Vagina (tissue), 2 donors: ENCODE data around the gene S100P.

Experiments used
- POLR2A ChIP-seq, 2 donors: fragments of 450-650 bp; IDR thresholded peaks; one replicate each; pipeline ENCODE4 v1.6.1; 2017; ENCODE audit warnings: antibody characterized with exemption in 2 of 2, mild to moderate bottlenecking in 2 of 2, moderate library complexity in 2 of 2
- POLR2AphosphoS5 ChIP-seq, 2 donors: sonication (generic); formaldehyde crosslinking; IDR thresholded peaks; one replicate each; pipeline ENCODE4 v1.9.0; 2017; ENCODE audit warnings: antibody characterized with exemption in 2 of 2, mild to moderate bottlenecking in 2 of 2, low read depth in 1 of 2; ENCODE audit not compliant: insufficient read depth in 1 of 2
- TF ChIP-seq, protein P1 (sequence below), 3 experiments: fragments of 450-650 bp in 2 of 3; fragments of 200-600 bp in 1 of 3; sonication (generic) in 1 of 3; IDR thresholded peaks; one replicate each; pipeline ENCODE4 v1.5.1; 2017 to 2019; ENCODE audit warnings: antibody characterized with exemption in 3 of 3, mild to moderate bottlenecking in 2 of 3, moderate library complexity in 2 of 3

DNA sequence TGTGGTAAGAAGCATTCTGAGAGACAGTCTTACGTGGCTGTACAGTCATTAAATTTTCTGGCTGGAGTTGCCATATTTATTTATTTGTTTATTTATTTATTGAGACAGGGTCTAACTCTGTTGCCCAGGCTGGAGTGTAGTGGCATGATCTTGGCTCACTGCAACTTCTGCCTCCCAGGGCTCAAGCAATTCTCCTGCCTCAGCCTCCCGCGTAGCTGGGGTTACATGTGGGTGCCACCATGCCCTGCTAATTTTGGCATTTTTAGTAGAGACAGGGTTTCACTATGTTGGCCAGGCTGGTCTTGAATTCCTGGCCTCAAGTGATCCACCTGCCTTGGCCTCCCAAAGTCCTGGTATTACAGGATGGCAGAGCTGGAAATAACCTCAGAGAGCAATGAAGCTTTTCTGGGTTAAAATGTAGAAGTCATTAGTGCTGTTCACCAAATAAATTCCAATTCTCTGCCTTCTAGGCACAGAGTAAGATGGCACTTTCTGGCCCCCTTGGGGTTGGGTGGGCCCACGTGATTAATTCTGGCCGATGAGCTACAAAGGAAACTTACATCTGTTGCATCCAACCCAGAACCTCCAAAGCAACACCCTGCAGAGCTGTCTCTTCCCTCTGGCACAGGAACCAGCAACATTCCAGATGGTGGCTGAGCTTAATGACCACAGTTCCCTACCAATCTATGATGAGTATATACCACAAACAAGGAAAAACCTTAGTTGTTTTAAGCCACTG lies 48.7 kb upstream of the S100P start:
- TF ChIP-seq POLR2A (IDR thresholded peaks at IDR 0.05) (no peak), POLR2AphosphoS5 (IDR thresholded peaks at IDR 0.05; ENCODE audit: insufficient read depth in 1 of 2, low read depth in 1 of 2) (no peak)
- TF ChIP-seq, protein P1, sequence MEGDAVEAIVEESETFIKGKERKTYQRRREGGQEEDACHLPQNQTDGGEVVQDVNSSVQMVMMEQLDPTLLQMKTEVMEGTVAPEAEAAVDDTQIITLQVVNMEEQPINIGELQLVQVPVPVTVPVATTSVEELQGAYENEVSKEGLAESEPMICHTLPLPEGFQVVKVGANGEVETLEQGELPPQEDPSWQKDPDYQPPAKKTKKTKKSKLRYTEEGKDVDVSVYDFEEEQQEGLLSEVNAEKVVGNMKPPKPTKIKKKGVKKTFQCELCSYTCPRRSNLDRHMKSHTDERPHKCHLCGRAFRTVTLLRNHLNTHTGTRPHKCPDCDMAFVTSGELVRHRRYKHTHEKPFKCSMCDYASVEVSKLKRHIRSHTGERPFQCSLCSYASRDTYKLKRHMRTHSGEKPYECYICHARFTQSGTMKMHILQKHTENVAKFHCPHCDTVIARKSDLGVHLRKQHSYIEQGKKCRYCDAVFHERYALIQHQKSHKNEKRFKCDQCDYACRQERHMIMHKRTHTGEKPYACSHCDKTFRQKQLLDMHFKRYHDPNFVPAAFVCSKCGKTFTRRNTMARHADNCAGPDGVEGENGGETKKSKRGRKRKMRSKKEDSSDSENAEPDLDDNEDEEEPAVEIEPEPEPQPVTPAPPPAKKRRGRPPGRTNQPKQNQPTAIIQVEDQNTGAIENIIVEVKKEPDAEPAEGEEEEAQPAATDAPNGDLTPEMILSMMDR (IDR thresholded peaks at IDR 0.05): no peak
